HEK293 (cell line): ENCODE data around the gene SCFD2.

Source experiments
- CTCF ChIA-PET: fragments of 350-600 bp; formaldehyde crosslinking; extraction: SDS; loops from one replicate; lab custom pipeline; 2021; ENCODE audit warnings: antibody characterized with exemption; lab: Yijun Ruan, JAX
- POLR2A ChIA-PET: fragments of 300-600 bp; formaldehyde crosslinking; extraction: SDS; loops from one replicate; lab custom pipeline; 2020; ENCODE audit warnings: antibody characterized with exemption, inconsistent platforms; lab: Yijun Ruan, JAX
- H3K27ac ChIP-seq: fragments of 200-500 bp; sonication (Bioruptor generic); 2 replicates; pipeline ENCODE4 v1.5.1; 2014; ENCODE audit warnings: low read depth, low read length, control low read depth, inconsistent platforms; ENCODE audit errors: extremely low read depth
- H3K36me3 ChIP-seq, 2 experiments: fragments of 200-500 bp in 1 of 2; sonication (Bioruptor generic) in 1 of 2; 1 replicate in 1 of 2; 2 replicates in 1 of 2; pipeline ENCODE4 v1.5.1; 2014 to 2017; ENCODE audit warnings: inconsistent platforms in 2 of 2, low read length in 2 of 2; ENCODE audit not compliant: control insufficient read depth in 2 of 2, insufficient read depth in 1 of 2
- H3K4me1 ChIP-seq: fragments of 200-500 bp; sonication (Bioruptor generic); 2 replicates; pipeline ENCODE4 v1.5.1; 2014; ENCODE audit warnings: mild to moderate bottlenecking, low read length, inconsistent platforms; ENCODE audit not compliant: control insufficient read depth, insufficient read depth
- H3K4me3 ChIP-seq: 2 replicates; pipeline ENCODE4 v1.5.1; 2011; ENCODE audit warnings: low read depth, mild to moderate bottlenecking, control low read depth, low read length, moderate library complexity
- H3K9me3 ChIP-seq: fragments of 200-500 bp; sonication (Bioruptor generic); 2 replicates; pipeline ENCODE4 v1.5.1; 2014; ENCODE audit warnings: low read depth, low read length, inconsistent platforms; ENCODE audit not compliant: control insufficient read depth, insufficient read depth
- KLF7 ChIP-seq: fragments of 450-650 bp; formaldehyde crosslinking; IDR thresholded peaks from 2 replicates; pipeline ENCODE4 v1.5.1; 2016; ENCODE audit warnings: missing biosample characterization, missing genetic modification characterization, borderline replicate concordance
- SP2 ChIP-seq: fragments of 450-650 bp; formaldehyde crosslinking; IDR thresholded peaks from 2 replicates; pipeline ENCODE4 v1.5.1; 2016; ENCODE audit warnings: missing biosample characterization, missing genetic modification characterization
- ZBTB20 ChIP-seq: fragments of 450-650 bp; formaldehyde crosslinking; IDR thresholded peaks from 2 replicates; pipeline ENCODE4 v1.5.1; 2016; ENCODE audit warnings: missing biosample characterization, missing genetic modification characterization
- ZNF112 ChIP-seq: fragments of 450-650 bp; formaldehyde crosslinking; IDR thresholded peaks from 2 replicates; pipeline ENCODE4 v1.5.0; 2017; ENCODE audit warnings: missing biosample characterization, missing genetic modification characterization
- ZNF133 ChIP-seq: fragments of 450-650 bp; formaldehyde crosslinking; IDR thresholded peaks from 2 replicates; pipeline ENCODE4 v1.5.1; 2016; ENCODE audit warnings: missing biosample characterization, missing genetic modification characterization
- ZNF394 ChIP-seq: fragments of 450-650 bp; formaldehyde crosslinking; IDR thresholded peaks from 2 replicates; pipeline ENCODE4 v1.5.1; 2016; ENCODE audit warnings: missing biosample characterization, missing genetic modification characterization, mild to moderate bottlenecking, moderate library complexity, borderline replicate concordance
- ZNF610 ChIP-seq: fragments of 450-650 bp; formaldehyde crosslinking; IDR thresholded peaks from 2 replicates; pipeline ENCODE4 v1.5.1; 2016; ENCODE audit warnings: missing biosample characterization, missing genetic modification characterization, borderline replicate concordance
- ZNF624 ChIP-seq: fragments of 450-650 bp; formaldehyde crosslinking; IDR thresholded peaks from 2 replicates; pipeline ENCODE4 v1.5.1; 2017; ENCODE audit warnings: missing biosample characterization, missing genetic modification characterization
- ZNF670 ChIP-seq: fragments of 450-650 bp; formaldehyde crosslinking; IDR thresholded peaks from 2 replicates; pipeline ENCODE4 v1.5.1; 2016; ENCODE audit warnings: missing biosample characterization, missing genetic modification characterization, low read depth
- ZNF677 ChIP-seq: fragments of 450-650 bp; IDR thresholded peaks from 2 replicates; pipeline ENCODE4 v1.5.0; 2018; ENCODE audit warnings: missing biosample characterization, mild to moderate bottlenecking, missing genetic modification characterization, moderate library complexity
- ZNF791 ChIP-seq: fragments of 450-650 bp; formaldehyde crosslinking; IDR thresholded peaks from 2 replicates; pipeline ENCODE4 v1.5.1; 2016; ENCODE audit warnings: missing biosample characterization, missing genetic modification characterization
- ZSCAN30 ChIP-seq: fragments of 450-650 bp; IDR thresholded peaks from 2 replicates; pipeline ENCODE4 v1.5.1; 2018; ENCODE audit warnings: missing biosample characterization, mild to moderate bottlenecking, missing genetic modification characterization, moderate library complexity
- TF ChIP-seq, protein P1 (sequence below): fragments of 450-650 bp; IDR thresholded peaks from 2 replicates; pipeline ENCODE4 v1.5.1; 2018; ENCODE audit warnings: missing biosample characterization, missing genetic modification characterization
- TF ChIP-seq, protein P2 (sequence below): fragments of 450-650 bp; formaldehyde crosslinking; IDR thresholded peaks from 2 replicates; pipeline ENCODE4; 2016; ENCODE audit warnings: missing biosample characterization, missing genetic modification characterization
- TF ChIP-seq, protein P3 (sequence below): fragments of 450-650 bp; formaldehyde crosslinking; IDR thresholded peaks from 2 replicates; pipeline ENCODE4 v1.5.1; 2016; ENCODE audit warnings: missing biosample characterization, missing genetic modification characterization
- TF ChIP-seq, protein P4 (sequence below): fragments of 450-650 bp; formaldehyde crosslinking; IDR thresholded peaks from 2 replicates; pipeline ENCODE4 v1.5.1; 2017; ENCODE audit warnings: missing biosample characterization, missing genetic modification characterization

Gene SCFD2

DNA sequence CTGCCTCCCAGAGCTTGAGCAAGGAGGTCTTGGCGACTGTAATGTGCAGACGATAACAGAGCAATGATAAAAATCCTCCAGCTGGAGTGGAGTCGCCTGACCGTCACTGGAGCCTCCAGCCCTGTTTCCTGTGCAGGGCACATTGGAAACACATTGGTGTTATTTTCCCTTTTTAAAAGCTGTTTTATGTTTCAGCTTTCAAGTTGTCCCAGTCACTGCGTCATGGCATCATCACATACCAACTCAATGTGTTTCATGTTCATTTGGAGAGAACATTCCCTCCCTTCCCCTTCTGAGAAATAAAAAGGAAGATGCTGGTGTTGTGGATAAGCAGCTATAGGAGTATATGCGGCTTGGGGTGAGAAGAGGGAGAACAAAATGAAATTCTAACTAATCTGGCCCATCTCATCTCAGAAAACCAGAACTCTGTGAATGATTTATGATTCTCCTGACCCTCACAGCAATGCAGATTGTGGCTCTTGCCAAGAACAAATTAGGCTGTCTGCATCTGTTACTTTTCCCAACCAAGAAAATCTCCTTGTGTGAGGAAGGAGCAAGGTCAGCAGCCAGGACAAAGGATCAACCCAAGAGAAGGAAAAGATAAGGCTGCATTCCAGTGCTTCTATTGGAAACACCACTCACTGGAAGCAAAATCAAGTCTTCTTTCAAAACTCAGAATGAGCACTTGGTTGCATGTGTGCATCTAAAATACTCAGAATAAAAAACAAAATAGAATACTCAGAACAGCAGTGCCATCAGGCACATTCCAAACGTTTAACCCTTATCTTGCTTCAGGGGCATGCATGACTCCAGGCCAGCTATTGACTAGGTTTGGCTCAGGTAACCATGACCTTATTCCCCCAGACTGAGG is 369.4 kb downstream of the SCFD2 start:
- Histone ChIP-seq H3K36me3 (no peaks in the 10 kb centered on the region), H3K27ac (no peak overlapping the region), H3K4me3 (no peak overlapping the region), H3K9me3 (no peaks in the 10 kb centered on the region), H3K4me1 (no peaks in the 10 kb centered on the region)
- ChIA-PET CTCF (no interaction called here), POLR2A (no interaction called here)
- no peak for TF ChIP-seq ZNF670 (tag by site-specific recombination)
- no peak for TF ChIP-seq ZNF394
- TF ChIP-seq, protein P1, sequence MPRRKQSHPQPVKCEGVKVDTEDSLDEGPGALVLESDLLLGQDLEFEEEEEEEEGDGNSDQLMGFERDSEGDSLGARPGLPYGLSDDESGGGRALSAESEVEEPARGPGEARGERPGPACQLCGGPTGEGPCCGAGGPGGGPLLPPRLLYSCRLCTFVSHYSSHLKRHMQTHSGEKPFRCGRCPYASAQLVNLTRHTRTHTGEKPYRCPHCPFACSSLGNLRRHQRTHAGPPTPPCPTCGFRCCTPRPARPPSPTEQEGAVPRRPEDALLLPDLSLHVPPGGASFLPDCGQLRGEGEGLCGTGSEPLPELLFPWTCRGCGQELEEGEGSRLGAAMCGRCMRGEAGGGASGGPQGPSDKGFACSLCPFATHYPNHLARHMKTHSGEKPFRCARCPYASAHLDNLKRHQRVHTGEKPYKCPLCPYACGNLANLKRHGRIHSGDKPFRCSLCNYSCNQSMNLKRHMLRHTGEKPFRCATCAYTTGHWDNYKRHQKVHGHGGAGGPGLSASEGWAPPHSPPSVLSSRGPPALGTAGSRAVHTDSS (tag by site-specific recombination): no peak

DNA sequence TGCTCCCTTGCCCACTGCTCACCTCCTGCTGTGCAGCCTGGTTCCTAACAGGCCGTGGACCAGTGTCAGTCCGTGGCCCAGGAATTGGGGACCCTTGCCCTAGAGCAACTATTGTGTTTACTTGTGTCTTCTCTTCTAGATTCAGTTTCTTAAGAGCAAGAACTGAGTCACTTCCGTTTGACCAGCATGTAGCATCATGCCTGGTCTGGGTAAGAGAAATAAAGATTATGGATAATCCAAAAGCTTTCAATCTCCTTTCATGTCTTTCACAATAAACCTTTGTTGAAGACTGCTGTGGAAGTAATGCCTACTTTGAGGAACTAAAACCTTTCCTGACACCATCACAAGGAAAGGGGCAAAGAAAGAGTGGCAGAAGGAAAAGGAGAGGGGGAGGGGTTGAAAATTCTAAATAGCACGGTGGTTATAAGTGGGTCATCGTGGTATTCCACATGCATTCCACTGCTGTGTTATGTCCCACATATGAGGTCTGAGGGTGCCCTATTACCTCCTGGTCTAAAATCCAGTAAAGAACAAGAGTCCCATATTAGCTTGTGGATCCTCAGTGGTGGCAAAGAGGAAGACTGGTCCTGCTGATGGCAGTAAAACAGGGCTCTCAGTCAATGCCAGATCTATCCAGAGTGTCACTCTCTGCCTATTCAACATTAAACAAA is 370.4 kb downstream of the SCFD2 start:
- CTCF ChIA-PET: interaction anchor here (1.0 kb wide), 1 partner anchor 13 kb away, joined by 3 read pairs; no protein-coding TSS in a partner anchor
- POLR2A ChIA-PET: no interaction called here
- H3K4me3 ChIP-seq: no peak overlapping the region
- H3K27ac ChIP-seq: no peak overlapping the region
- H3K4me1 ChIP-seq: no peaks in the 10 kb centered on the region
- TF ChIP-seq ZNF624 (tag by site-specific recombination) (no peak), ZNF677 (tag by site-specific recombination) (no peak), ZSCAN30 (tag by site-specific recombination) (no peak), ZNF610 (tag by site-specific recombination) (no peak)
- TF ChIP-seq, protein P2, sequence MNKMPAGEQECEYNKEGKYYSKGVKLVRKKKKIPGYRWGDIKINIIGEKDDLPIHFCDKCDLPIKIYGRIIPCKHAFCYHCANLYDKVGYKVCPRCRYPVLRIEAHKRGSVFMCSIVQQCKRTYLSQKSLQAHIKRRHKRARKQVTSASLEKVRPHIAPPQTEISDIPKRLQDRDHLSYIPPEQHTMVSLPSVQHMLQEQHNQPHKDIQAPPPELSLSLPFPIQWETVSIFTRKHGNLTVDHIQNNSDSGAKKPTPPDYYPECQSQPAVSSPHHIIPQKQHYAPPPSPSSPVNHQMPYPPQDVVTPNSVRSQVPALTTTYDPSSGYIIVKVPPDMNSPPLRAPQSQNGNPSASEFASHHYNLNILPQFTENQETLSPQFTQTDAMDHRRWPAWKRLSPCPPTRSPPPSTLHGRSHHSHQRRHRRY (tag by site-specific recombination): no peak
- TF ChIP-seq, all 188 proteins: peak for 0
- no peaks in the 10 kb centered on the region for H3K36me3 ChIP-seq
- no peaks in the 10 kb centered on the region for H3K9me3 ChIP-seq

DNA sequence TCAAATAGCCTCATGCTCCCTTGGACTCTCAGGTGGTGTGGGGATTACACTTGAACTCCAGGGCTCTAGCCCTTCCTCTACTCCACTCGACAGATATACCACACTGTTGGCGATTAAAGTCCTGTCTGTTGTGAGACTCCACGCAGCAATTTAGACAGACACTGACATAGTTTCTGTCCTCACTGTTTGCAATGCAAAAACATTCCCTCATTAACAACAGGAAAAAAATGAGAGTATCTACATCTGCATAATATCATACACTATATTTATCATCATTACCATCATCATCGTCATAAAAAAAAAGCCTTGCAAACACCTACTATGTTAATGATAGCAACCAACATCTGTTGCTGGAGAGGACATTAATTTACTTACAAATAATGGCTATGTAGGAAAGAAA is 371.3 kb downstream of the SCFD2 start:
- TF ChIP-seq ZNF133 (tag by site-specific recombination): no peak
- TF ChIP-seq SP2: no peak
- no peak for TF ChIP-seq ZNF791 (tag by site-specific recombination)
- TF ChIP-seq, protein P3, sequence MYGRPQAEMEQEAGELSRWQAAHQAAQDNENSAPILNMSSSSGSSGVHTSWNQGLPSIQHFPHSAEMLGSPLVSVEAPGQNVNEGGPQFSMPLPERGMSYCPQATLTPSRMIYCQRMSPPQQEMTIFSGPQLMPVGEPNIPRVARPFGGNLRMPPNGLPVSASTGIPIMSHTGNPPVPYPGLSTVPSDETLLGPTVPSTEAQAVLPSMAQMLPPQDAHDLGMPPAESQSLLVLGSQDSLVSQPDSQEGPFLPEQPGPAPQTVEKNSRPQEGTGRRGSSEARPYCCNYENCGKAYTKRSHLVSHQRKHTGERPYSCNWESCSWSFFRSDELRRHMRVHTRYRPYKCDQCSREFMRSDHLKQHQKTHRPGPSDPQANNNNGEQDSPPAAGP (tag by site-specific recombination): no peak
- no peak for TF ChIP-seq ZNF112 (tag by site-specific recombination)
- TF ChIP-seq, protein P4, sequence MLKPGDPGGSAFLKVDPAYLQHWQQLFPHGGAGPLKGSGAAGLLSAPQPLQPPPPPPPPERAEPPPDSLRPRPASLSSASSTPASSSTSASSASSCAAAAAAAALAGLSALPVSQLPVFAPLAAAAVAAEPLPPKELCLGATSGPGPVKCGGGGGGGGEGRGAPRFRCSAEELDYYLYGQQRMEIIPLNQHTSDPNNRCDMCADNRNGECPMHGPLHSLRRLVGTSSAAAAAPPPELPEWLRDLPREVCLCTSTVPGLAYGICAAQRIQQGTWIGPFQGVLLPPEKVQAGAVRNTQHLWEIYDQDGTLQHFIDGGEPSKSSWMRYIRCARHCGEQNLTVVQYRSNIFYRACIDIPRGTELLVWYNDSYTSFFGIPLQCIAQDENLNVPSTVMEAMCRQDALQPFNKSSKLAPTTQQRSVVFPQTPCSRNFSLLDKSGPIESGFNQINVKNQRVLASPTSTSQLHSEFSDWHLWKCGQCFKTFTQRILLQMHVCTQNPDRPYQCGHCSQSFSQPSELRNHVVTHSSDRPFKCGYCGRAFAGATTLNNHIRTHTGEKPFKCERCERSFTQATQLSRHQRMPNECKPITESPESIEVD (tag by site-specific recombination): no peak
- TF ChIP-seq ZBTB20 (tag by site-specific recombination): no peak
- TF ChIP-seq KLF7 (tag by site-specific recombination): no peak
- TF ChIP-seq, all 188 proteins: peak for 0
- no peaks in the 10 kb centered on the region for H3K4me1 ChIP-seq
- H3K9me3 ChIP-seq: no peaks in the 10 kb centered on the region
- no peaks in the 10 kb centered on the region for H3K36me3 ChIP-seq
- H3K27ac ChIP-seq: no peak overlapping the region
- POLR2A ChIA-PET: no interaction called here
- CTCF ChIA-PET: interaction anchor here (1.0 kb wide), 1 partner anchor 12 kb away, joined by 3 read pairs; no protein-coding TSS in a partner anchor
- no peak overlapping the region for H3K4me3 ChIP-seq
